Measurements from ENCODE around the gene FNIP2.

GRCh38 chr4:158850371-158850770, 81.5 kb downstream of the FNIP2 start:
- no peak for TF ChIP-seq MXI1 (IDR thresholded peaks at IDR 0.05; ENCODE audit: low read depth, low read length)
- TF ChIP-seq MYC (IDR thresholded peaks at IDR 0.05; ENCODE audit: insufficient read depth, insufficient read length, insufficient replicate concordance, low read length, severe bottlenecking): no peak
- TF ChIP-seq RAD21 (IDR thresholded peaks at IDR 0.05; ENCODE audit: insufficient read depth, low read depth, low read length): no peak
- TF ChIP-seq EZH2 (IDR thresholded peaks at IDR 0.05; ENCODE audit: borderline replicate concordance, control insufficient read depth, low read depth, low read length): no peak
- TF ChIP-seq RFX5 (IDR thresholded peaks at IDR 0.05; ENCODE audit: low read depth, low read length): no peak
- no peak for TF ChIP-seq CTCF (IDR thresholded peaks at IDR 0.05 in 2 of 3, conservative IDR thresholded peaks at IDR 0.05 in 1 of 3; ENCODE audit: control insufficient read depth in 2 of 3, extremely low read depth in 1 of 3, insufficient read depth in 1 of 3, low read depth in 3 of 3, low read length in 3 of 3)
- no peak for TF ChIP-seq POLR2AphosphoS5 (IDR thresholded peaks at IDR 0.05; ENCODE audit: low read length)
- TF ChIP-seq RAD51 (IDR thresholded peaks at IDR 0.05): no peak
- no peak for TF ChIP-seq ZNF217 (IDR thresholded peaks at IDR 0.05)
- no peak for TF ChIP-seq SIX5 (IDR thresholded peaks at IDR 0.05; ENCODE audit: low read depth, low read length, severe bottlenecking)
- no peak for TF ChIP-seq POLR2A (IDR thresholded peaks at IDR 0.05; ENCODE audit: low read depth, low read length)

All from GM12878 (cell line).